Mesendoderm (in vitro differentiated cells): ENCODE data around the gene FER1L5.

ENCODE experiments used
- DNase-seq: peaks from one replicate; pipeline ENCODE4 v3.0.0; 2013
- H2AK5ac ChIP-seq: 2 replicates; pipeline ENCODE4 v1.6.1; 2013; ENCODE audit warnings: low read length, inconsistent platforms
- H2BK120ac ChIP-seq: 2 replicates; pipeline ENCODE4 v1.6.1; 2013; ENCODE audit warnings: low read depth, mild to moderate bottlenecking, low read length, moderate library complexity, mixed read lengths
- H2BK15ac ChIP-seq: replicated peaks from 2 replicates; pipeline ENCODE4 v1.6.1; 2013; ENCODE audit warnings: low read depth, mild to moderate bottlenecking, moderate library complexity
- H2BK5ac ChIP-seq: 2 replicates; pipeline ENCODE4 v1.6.1; 2013; ENCODE audit warnings: low read length, inconsistent platforms
- H3K18ac ChIP-seq: 2 replicates; pipeline ENCODE4 v1.6.1; 2013; ENCODE audit warnings: mild to moderate bottlenecking, low read length, mixed read lengths
- H3K23ac ChIP-seq: one replicate; pipeline ENCODE4 v1.6.1; 2013; ENCODE audit warnings: low read length
- H3K27ac ChIP-seq: 2 replicates; pipeline ENCODE4 v1.5.1; 2013; ENCODE audit warnings: low read depth, mild to moderate bottlenecking, inconsistent platforms, low read length, moderate library complexity
- H3K27me3 ChIP-seq: 2 replicates; pipeline ENCODE4 v1.6.1; 2013; ENCODE audit warnings: low read length, control low read depth, mild to moderate bottlenecking, inconsistent platforms; ENCODE audit not compliant: insufficient read depth, poor library complexity
- H3K36me3 ChIP-seq: 2 replicates; pipeline ENCODE4 v1.6.1; 2013; ENCODE audit warnings: low read length, inconsistent platforms; ENCODE audit not compliant: control insufficient read depth, insufficient read depth
- H3K4ac ChIP-seq: one replicate; pipeline ENCODE4 v1.6.1; 2013; ENCODE audit warnings: low read depth, mild to moderate bottlenecking, low read length, moderate library complexity
- H3K4me1 ChIP-seq: 2 replicates; pipeline ENCODE4 v1.6.1; 2013; ENCODE audit warnings: low read depth, low read length, inconsistent platforms; ENCODE audit not compliant: control insufficient read depth
- H3K4me2 ChIP-seq: 2 replicates; pipeline ENCODE4 v1.6.1; 2013; ENCODE audit warnings: low read length
- H3K4me3 ChIP-seq: 2 replicates; pipeline ENCODE4 v1.5.1; 2013; ENCODE audit warnings: mild to moderate bottlenecking, low read length
- H3K56ac ChIP-seq: one replicate; pipeline ENCODE4 v1.6.1; 2013; ENCODE audit warnings: low read length
- H3K79me1 ChIP-seq: 2 replicates; pipeline ENCODE4 v1.6.1; 2013; ENCODE audit warnings: low read length, inconsistent platforms
- H3K79me2 ChIP-seq: 2 replicates; pipeline ENCODE4 v1.6.1; 2013; ENCODE audit warnings: mild to moderate bottlenecking, low read length; ENCODE audit not compliant: control insufficient read depth, insufficient read depth
- H3K9ac ChIP-seq: 2 replicates; pipeline ENCODE4 v1.6.1; 2013; ENCODE audit warnings: low read length, inconsistent platforms
- H4K5ac ChIP-seq: one replicate; pipeline ENCODE4 v1.6.1; 2013; ENCODE audit warnings: low read length
- H4K8ac ChIP-seq: one replicate; pipeline ENCODE4 v1.6.1; 2013; ENCODE audit warnings: low read depth, mild to moderate bottlenecking, control low read depth, low read length, moderate library complexity
- WGBS: extraction: QIAGEN DNeasy Blood & Tissue Kit; methylation state at CpG from one replicate; pipeline ENCODE4 v1.1.7; 2013; ENCODE audit warnings: low lambda C conversion rate, missing lambda C conversion rate; ENCODE audit not compliant: insufficient coverage; ENCODE audit errors: extremely low coverage; 5-methylcytosine and 5-hydroxymethylcytosine counted together

FER1L5 gene

DNA sequence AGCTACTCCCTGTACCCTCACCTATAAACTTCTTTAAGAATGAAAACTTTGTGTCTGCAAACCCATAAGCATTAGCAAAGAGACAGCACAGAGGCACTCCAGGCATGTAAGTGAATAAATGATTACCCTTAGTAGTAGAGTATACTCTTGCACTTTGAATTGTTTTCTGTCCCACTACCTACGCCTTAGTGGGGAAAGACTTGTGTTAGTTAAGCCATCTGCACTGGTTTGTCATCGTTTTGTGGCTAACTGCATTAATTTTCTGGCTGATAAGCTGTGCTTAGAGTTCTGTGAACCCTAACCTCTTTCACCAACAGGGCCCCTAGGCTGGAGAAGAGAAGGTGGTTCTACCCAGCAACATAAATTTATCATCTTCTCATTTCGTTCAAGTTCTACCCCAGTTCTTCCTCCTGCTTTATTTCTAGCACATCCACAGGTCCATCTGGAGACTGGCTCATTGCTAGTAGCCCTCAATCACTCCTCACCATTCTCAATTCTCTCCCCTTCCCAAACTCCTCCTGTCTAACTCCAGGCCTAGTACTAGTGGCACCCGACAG, 96.6 kb downstream of the FER1L5 start:
- Histone ChIP-seq H3K79me1 (peaks cover 9% of the 10 kb centered on the region), H3K9ac (peak overlapping the region; percentile 60), H4K8ac (no peak overlapping the region), H2BK15ac (no peak overlapping the region), H2AK5ac (no peak overlapping the region), H2BK120ac (no peak overlapping the region), H3K23ac (no peak overlapping the region), H3K18ac (no peak overlapping the region), H3K4ac (no peak overlapping the region), H3K27me3 (no peaks in the 10 kb centered on the region), H3K4me1 (no peaks in the 10 kb centered on the region), H3K36me3 (peaks cover 2% of the 10 kb centered on the region), H3K56ac (peak overlapping the region; percentile 61), H3K27ac (no peak overlapping the region), H4K5ac (no peak overlapping the region), H3K4me2 (peak overlapping the region; percentile 49), H2BK5ac (no peak overlapping the region), H3K79me2 (peaks cover 9% of the 10 kb centered on the region), H3K4me3 (peak overlapping the region; percentile 81)
- no CpG with 5 or more reads among the region's 4 CpGs for WGBS
- no peak for DNase-seq

DNA sequence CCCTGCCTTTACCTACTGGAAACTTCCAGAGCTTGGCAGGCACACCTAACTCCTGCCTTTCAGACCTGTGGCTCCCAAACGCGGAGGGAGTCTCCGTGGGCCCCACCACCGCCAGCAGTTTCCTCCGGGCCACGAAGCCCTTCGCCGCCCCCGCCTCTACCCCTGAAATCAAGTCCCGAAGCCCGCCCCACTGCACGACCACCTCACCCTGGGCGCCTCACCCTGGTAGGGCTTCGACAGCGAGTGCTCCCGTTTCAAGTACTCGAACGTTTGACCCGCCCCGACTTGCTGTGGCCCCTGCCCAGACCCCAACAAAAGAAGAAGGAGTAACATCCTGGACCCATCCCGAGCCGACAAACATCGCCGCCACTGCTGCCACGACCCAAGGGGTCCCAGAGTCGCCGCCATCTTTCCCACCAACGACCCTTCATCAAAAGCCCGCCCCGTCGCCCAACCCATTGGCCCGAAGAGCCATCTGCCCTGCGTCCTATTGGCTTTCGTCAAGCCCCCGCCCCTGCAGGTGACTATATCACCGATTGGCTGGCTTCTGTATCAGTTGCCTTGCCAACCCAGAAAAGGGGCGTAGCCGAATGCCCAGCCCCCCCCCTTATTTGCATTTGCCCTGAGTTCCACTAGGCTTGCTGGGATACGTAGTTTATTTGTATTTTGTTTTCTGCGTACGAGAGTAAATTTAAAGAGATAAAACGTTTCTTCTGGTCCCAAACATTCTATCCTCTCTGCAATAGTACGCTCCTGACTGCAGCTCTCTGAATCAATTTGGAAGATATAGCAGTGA, 97.3 kb downstream of the FER1L5 start, which contains the start of gene LMAN2L:
Gene LMAN2L (minus strand): TSS at position 432 of the 796 bp plus-strand sequence. CDS start 24 bp downstream, at position 408.
- no CpG with 5 or more reads among the region's 43 CpGs for WGBS
- Histone ChIP-seq H3K18ac (peak within 1 kb of the TSS; percentile 95), H3K9ac (peak within 1 kb of the TSS; percentile 60), H2BK120ac (no peak within 1 kb of the TSS), H3K4me3 (peak within 1 kb of the TSS; percentile 81), H3K27ac (no peak within 1 kb of the TSS), H3K79me2 (peaks cover 9% of the 10 kb centered on the region), H3K56ac (peak within 1 kb of the TSS; percentile 61), H4K8ac (no peak within 1 kb of the TSS), H3K4me1 (no peaks in the 10 kb centered on the region), H3K79me1 (peaks cover 9% of the 10 kb centered on the region), H2BK5ac (no peak within 1 kb of the TSS), H3K23ac (no peak within 1 kb of the TSS), H3K4me2 (peak within 1 kb of the TSS; percentile 49), H3K27me3 (no peaks in the 10 kb centered on the region), H2BK15ac (no peak within 1 kb of the TSS), H2AK5ac (no peak within 1 kb of the TSS), H3K36me3 (peaks cover 1% of the 10 kb centered on the region), H4K5ac (no peak within 1 kb of the TSS), H3K4ac (peak within 1 kb of the TSS; percentile 8)
- DNase-seq: peak; percentile 99

DNA sequence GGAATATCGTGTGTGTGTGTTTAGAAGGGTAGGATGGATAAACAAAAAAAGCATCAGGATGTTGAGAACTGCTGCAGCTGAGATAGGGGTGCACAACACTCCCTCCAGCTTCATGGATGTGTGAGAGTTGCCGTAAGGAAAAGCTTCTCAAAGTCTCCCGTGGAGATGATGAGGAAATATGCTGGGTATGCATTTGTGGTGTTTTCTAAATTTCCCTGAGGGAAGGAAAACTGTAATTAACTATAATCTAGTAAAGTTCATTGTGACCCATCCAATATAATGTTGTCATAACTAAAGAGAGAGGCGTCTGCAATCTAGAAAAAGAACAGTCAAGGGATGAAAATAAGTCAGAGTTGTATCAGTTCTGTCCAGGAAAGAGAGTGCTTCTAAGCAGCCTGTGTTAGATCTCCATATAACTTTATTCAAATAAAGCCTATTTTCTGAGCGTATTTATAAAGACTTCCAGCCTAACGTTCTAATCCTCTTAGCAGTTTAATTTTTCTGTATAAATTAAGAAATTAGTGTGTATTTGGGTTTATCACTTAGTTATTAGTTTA, 104.6 kb downstream of the FER1L5 start:
- no peak overlapping the region for H3K23ac ChIP-seq
- no peak overlapping the region for H3K9ac ChIP-seq
- no peak overlapping the region for H3K18ac ChIP-seq
- DNase-seq: no peak
- H2AK5ac ChIP-seq: no peak overlapping the region
- no peaks in the 10 kb centered on the region for H3K27me3 ChIP-seq
- H3K27ac ChIP-seq: no peak overlapping the region
- H4K8ac ChIP-seq: no peak overlapping the region
- no peak overlapping the region for H4K5ac ChIP-seq
- H3K36me3 ChIP-seq: no peaks in the 10 kb centered on the region
- no CpG with 5 or more reads among the region's 6 CpGs for WGBS
- no peaks in the 10 kb centered on the region for H3K4me1 ChIP-seq
- H3K4me2 ChIP-seq: no peak overlapping the region
- no peak overlapping the region for H2BK5ac ChIP-seq
- H2BK15ac ChIP-seq: no peak overlapping the region
- H3K79me2 ChIP-seq: no peaks in the 10 kb centered on the region
- H3K79me1 ChIP-seq: no peaks in the 10 kb centered on the region
- H2BK120ac ChIP-seq: no peak overlapping the region
- no peak overlapping the region for H3K4me3 ChIP-seq
- H3K56ac ChIP-seq: no peak overlapping the region
- H3K4ac ChIP-seq: no peak overlapping the region

DNA sequence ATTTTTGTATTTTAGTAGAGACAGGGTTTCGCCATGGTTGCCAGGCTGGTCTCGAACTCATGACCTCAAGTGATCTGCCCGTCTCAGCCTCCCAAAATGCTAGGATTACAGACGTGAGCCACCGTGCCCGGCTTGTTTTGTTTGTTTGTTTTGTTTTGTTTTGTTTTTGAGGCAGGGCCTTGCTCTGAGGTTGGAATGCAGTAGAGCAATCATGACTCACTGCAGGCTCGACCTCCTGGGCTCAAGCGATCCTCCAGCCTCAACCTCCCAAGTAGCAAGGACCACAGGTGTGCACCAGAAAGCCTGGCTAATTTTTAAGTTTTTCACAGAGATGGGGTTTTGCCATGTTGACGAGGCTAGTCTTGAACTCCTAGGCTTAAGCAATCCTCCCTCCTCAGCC, 109.2 kb downstream of the FER1L5 start:
- H4K5ac ChIP-seq: no peak overlapping the region

DNA sequence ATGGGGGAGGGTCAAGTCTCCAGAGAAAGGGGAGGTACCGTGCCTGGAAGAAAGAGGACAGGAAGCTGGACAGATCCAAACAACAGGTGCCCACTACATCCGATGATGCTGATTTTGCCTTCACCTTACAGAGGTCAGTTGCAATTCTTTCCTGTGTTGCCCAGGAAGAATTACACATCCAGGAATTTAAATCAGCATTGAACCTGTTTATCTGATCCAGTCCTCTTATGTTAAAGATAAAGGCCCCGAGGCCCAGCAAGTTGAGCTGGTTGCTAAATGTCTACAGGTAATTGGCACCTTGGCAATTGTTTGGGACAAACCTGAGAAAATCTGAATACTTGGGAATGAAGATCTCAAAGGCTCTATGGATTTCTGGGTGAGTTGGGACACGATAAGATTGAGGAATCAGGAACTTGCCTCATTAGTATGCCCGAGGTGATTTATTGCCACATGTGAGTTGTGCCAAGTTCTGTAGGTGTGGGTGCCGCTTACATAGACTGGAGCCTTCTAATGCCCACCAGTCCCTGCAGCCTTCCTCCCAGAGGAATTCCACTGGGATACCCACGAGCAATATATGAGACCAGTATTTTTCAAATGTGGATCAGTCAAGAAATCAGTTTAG, 111.2 kb downstream of the FER1L5 start:
- Histone ChIP-seq H3K56ac (no peak overlapping the region), H2AK5ac (no peak overlapping the region)
- no CpG with 5 or more reads among the region's 7 CpGs for WGBS

More for the DNA sequence above, 109.2 kb downstream of the FER1L5 start:
- Histone ChIP-seq H2BK15ac (no peak overlapping the region), H3K9ac (no peak overlapping the region), H3K56ac (no peak overlapping the region), H3K27ac (no peak overlapping the region), H3K4ac (no peak overlapping the region), H3K18ac (no peak overlapping the region), H3K4me1 (no peaks in the 10 kb centered on the region), H2AK5ac (no peak overlapping the region), H4K8ac (no peak overlapping the region), H2BK5ac (no peak overlapping the region), H2BK120ac (no peak overlapping the region), H3K23ac (no peak overlapping the region), H3K27me3 (no peaks in the 10 kb centered on the region), H3K36me3 (no peaks in the 10 kb centered on the region), H3K4me3 (no peak overlapping the region), H3K79me2 (no peaks in the 10 kb centered on the region), H3K4me2 (no peak overlapping the region), H3K79me1 (no peaks in the 10 kb centered on the region)
- no CpG with 5 or more reads among the region's 9 CpGs for WGBS
- no peak for DNase-seq

More for the DNA sequence above, 111.2 kb downstream of the FER1L5 start:
- no peaks in the 10 kb centered on the region for H3K79me1 ChIP-seq
- no peaks in the 10 kb centered on the region for H3K4me1 ChIP-seq
- H3K4me3 ChIP-seq: no peak overlapping the region
- H3K4me2 ChIP-seq: no peak overlapping the region
- H3K23ac ChIP-seq: no peak overlapping the region
- H3K18ac ChIP-seq: no peak overlapping the region
- no peaks in the 10 kb centered on the region for H3K79me2 ChIP-seq
- H4K5ac ChIP-seq: no peak overlapping the region
- no peak overlapping the region for H2BK5ac ChIP-seq
- no peak overlapping the region for H3K4ac ChIP-seq
- DNase-seq: no peak
- no peaks in the 10 kb centered on the region for H3K36me3 ChIP-seq
- no peak overlapping the region for H3K9ac ChIP-seq
- H4K8ac ChIP-seq: no peak overlapping the region
- H2BK15ac ChIP-seq: no peak overlapping the region
- H3K27me3 ChIP-seq: no peaks in the 10 kb centered on the region
- no peak overlapping the region for H3K27ac ChIP-seq
- no peak overlapping the region for H2BK120ac ChIP-seq
